ENCODE measurements around the gene FGF5. TPM values are rescaled to one million over a fixed set of nuclear protein-coding genes. Genes with fewer than 3 reads are reported as not detected.

Gene FGF5
- total RNA-seq, 1 donor from 2014 or later, result 3.8 TPM

DNA sequence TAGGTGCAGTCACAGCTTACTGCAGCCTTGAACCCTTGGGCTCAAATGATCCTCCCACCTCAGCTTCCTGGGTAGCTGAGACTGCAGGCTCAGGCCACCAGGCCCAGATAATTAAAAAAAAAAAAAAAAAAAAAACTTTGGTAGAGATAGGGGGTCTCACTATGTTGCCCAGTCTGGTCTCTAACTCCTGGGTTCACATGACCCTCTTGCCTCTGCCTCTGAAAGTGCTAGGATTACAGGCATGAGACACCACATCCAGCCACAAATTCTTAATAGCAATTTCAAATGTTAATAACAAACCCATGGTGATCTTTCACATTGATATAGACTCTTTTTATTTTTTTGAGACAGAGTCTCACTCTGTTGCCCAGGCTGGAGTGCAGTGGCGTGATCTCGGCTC lies 12.3 kb upstream of the FGF5 start:
- DNase-seq (ENCODE audit: low read depth), result no peak
- TF ChIP-seq, protein P1, sequence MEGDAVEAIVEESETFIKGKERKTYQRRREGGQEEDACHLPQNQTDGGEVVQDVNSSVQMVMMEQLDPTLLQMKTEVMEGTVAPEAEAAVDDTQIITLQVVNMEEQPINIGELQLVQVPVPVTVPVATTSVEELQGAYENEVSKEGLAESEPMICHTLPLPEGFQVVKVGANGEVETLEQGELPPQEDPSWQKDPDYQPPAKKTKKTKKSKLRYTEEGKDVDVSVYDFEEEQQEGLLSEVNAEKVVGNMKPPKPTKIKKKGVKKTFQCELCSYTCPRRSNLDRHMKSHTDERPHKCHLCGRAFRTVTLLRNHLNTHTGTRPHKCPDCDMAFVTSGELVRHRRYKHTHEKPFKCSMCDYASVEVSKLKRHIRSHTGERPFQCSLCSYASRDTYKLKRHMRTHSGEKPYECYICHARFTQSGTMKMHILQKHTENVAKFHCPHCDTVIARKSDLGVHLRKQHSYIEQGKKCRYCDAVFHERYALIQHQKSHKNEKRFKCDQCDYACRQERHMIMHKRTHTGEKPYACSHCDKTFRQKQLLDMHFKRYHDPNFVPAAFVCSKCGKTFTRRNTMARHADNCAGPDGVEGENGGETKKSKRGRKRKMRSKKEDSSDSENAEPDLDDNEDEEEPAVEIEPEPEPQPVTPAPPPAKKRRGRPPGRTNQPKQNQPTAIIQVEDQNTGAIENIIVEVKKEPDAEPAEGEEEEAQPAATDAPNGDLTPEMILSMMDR (IDR thresholded peaks at IDR 0.05; ENCODE audit: insufficient read depth, low read length, poor library complexity, severe bottlenecking), result no peak
- Histone ChIP-seq H3K27me3 (ENCODE audit: control insufficient read depth, insufficient read depth, low read length) (no peaks in the 10 kb centered on the region), H3K36me3 (ENCODE audit: control insufficient read depth, insufficient read depth, low read length) (no peaks in the 10 kb centered on the region), H3K4me3 (ENCODE audit: low read depth, low read length) (no peak overlapping the region)

DNA sequence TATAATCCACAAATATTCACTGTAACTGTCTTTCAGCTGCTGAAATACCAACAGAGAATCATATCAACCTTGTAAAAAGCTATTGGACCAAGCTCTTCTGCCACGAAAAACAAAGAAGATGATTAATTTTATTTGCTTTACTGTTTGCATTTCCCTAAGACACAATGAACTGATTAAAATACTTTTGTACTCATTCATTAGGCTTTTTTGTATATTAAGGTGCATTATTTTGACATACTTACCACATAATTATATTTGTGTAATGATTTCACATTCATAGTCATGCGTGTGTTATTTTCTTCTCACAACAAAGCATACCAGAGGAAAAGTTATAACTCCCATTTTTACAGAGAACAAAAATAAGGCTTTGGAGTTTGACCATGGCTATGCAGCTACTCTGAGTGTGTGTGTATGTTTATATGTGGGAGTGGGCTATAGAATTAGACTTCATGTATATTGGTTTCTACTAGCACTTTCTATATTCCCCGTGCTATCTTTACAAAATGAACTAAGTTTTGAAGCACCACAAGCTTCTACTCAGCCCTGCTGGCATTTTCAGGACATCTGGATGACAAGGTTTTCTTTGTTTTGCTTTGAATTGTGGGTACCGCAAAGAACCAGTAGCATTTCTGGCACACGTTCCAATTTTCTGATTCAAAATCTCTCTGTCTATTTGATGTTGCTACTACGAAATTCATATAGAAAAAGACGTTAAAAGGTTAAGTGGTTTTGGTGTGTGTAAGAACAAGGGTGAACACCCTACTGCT lies 11.0 kb upstream of the FGF5 start:
- DNase-seq (ENCODE audit: low read depth), result no peak
- Histone ChIP-seq H3K27me3 (ENCODE audit: control insufficient read depth, insufficient read depth, low read length) (no peaks in the 10 kb centered on the region), H3K36me3 (ENCODE audit: control insufficient read depth, insufficient read depth, low read length) (no peaks in the 10 kb centered on the region), H3K4me3 (ENCODE audit: low read depth, low read length) (no peak overlapping the region)
- TF ChIP-seq, protein P1 (IDR thresholded peaks at IDR 0.05; ENCODE audit: insufficient read depth, low read length, poor library complexity, severe bottlenecking), result no peak

DNA sequence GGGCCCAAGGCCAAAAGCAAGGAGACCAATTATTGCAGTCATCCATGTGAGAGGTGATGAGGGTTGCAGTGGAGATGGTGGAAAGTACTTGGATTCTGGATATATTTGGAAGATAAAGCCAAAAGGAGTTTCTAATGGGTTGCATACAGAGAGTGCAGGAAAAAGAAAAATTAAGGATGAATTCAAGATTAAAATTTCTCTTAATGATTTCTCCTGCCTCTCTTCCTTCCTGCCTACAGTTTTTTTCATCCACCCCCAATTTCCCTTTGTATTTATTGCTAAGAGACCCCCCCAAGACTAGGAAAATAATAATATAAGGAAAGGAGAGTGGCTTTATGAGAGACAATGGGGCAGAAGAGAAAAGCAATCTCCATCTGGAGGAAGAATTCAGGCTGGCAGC lies 8.6 kb upstream of the FGF5 start:
- Histone ChIP-seq H3K36me3 (ENCODE audit: control insufficient read depth, insufficient read depth, low read length) (no peaks in the 10 kb centered on the region), H3K27me3 (ENCODE audit: control insufficient read depth, insufficient read depth, low read length) (no peaks in the 10 kb centered on the region), H3K4me3 (ENCODE audit: low read depth, low read length) (no peak overlapping the region)
- TF ChIP-seq, protein P1 (IDR thresholded peaks at IDR 0.05; ENCODE audit: insufficient read depth, low read length, poor library complexity, severe bottlenecking), result no peak
- DNase-seq (ENCODE audit: low read depth), result no peak

DNA sequence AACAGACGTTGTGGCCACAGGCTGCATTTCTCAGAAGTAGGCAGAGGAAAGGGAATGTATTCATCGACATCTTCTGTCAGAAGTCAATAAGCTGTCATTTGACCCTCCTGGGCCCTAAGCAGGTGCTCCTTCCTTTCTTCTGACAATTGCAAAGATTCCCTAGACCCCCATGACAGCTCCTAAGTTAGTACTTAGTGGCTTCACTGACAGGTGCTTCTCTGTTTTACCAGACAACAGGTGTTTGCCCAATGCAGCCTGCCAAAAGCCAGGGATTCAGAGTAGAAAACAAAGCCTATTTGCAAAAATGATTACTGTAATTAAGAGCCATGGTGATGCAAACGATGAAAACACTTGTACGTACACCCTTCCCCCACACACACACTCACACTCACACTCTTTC lies 7.5 kb upstream of the FGF5 start:
- Histone ChIP-seq H3K36me3 (ENCODE audit: control insufficient read depth, insufficient read depth, low read length) (no peaks in the 10 kb centered on the region), H3K27me3 (ENCODE audit: control insufficient read depth, insufficient read depth, low read length) (peaks cover 2% of the 10 kb centered on the region), H3K4me3 (ENCODE audit: low read depth, low read length) (no peak overlapping the region)
- TF ChIP-seq, protein P1 (IDR thresholded peaks at IDR 0.05; ENCODE audit: insufficient read depth, low read length, poor library complexity, severe bottlenecking), result no peak
- no peak for DNase-seq (ENCODE audit: low read depth)

DNA sequence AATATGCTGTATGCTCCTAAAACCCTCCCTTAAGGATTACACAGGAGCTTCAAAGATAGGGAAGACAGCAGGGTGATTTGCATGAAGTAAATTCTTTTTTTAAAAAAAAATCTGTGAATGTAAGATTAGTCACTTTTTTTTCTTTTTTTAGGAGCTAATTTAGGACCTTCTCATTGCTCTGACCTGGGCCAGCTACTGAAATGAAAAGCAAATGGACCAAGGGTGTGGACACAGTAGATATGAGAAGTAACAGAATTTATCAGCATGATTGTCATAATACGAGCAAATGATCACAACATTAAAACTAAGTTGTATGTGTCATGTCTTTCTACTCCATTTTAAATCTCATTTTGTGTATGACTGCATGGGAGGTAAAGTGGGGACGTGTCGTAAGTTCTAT lies 6.6 kb upstream of the FGF5 start:
- no peak overlapping the region for H3K4me3 ChIP-seq (ENCODE audit: low read depth, low read length)
- H3K36me3 ChIP-seq (ENCODE audit: control insufficient read depth, insufficient read depth, low read length), result no peaks in the 10 kb centered on the region
- H3K27me3 ChIP-seq (ENCODE audit: control insufficient read depth, insufficient read depth, low read length), result peaks cover 2% of the 10 kb centered on the region
- no peak for DNase-seq (ENCODE audit: low read depth)
- TF ChIP-seq, protein P1 (IDR thresholded peaks at IDR 0.05; ENCODE audit: insufficient read depth, low read length, poor library complexity, severe bottlenecking), result no peak
